Measurements from ENCODE around the gene CCR5AS.

CCR5AS gene

GRCh38 chr3:46442576-46443530, 36.0 kb upstream of the CCR5AS start:
- Mint-ChIP-seq H3K4me1 (peaks cover 9% of the 10 kb centered on the region), H3K9me3 (no peaks in the 10 kb centered on the region), H3K4me3 (no peak overlapping the region), H3K27ac (no peak overlapping the region), H3K36me3 (no peaks in the 10 kb centered on the region), H3K27me3 (ENCODE audit: insufficient read depth, low read depth) (no peaks in the 10 kb centered on the region)
- Histone ChIP-seq H3K27ac (no peak overlapping the region), H3K27me3 (no peaks in the 10 kb centered on the region), H3K9ac (no peak overlapping the region), H3F3A (ENCODE audit: low read depth) (no peaks in the 10 kb centered on the region), H3K4me2 (no peak overlapping the region), H3K4me1 (no peaks in the 10 kb centered on the region), H3K9me3 (ENCODE audit: low read depth) (no peaks in the 10 kb centered on the region), H4K20me1 (ENCODE audit: low read depth) (no peaks in the 10 kb centered on the region), H3K36me3 (no peaks in the 10 kb centered on the region), H3K79me2 (ENCODE audit: low read depth) (no peaks in the 10 kb centered on the region), H2AFZ (replicated peaks) (no peak overlapping the region), H3K4me3 (no peak overlapping the region)
- DNase-seq (ENCODE audit: low spot score), result peak; percentile 60
- TF ChIP-seq CTCF (IDR thresholded peaks at IDR 0.05), result peak; percentile 66
- no peak for TF ChIP-seq EZH2 (IDR thresholded peaks at IDR 0.05)

- no peak overlapping the region for H3K4me3 Mint-ChIP-seq
- no peaks in the 10 kb centered on the region for H3K79me2 ChIP-seq (ENCODE audit: low read depth)
These were observed 33.8 kb upstream of the CCR5AS start for GRCh38 chr3:46440531-46441294.

GRCh38 chr3:46438831-46439230, 32.0 kb upstream of the CCR5AS start:
- no peaks in the 10 kb centered on the region for H3K27me3 ChIP-seq

More at GRCh38 chr3:46440531-46441294, 33.8 kb upstream of the CCR5AS start:
- Mint-ChIP-seq H3K36me3 (no peaks in the 10 kb centered on the region), H3K27me3 (ENCODE audit: insufficient read depth, low read depth) (no peaks in the 10 kb centered on the region), H3K4me1 (peaks cover 3% of the 10 kb centered on the region), H3K9me3 (no peaks in the 10 kb centered on the region), H3K27ac (no peak overlapping the region)
- no peaks in the 10 kb centered on the region for H3K36me3 ChIP-seq
- H3K4me1 ChIP-seq, result no peaks in the 10 kb centered on the region
- peak overlapping the region; percentile 61 for H2AFZ ChIP-seq (replicated peaks)
- H3K4me3 ChIP-seq, result no peak overlapping the region
- no peaks in the 10 kb centered on the region for H4K20me1 ChIP-seq (ENCODE audit: low read depth)
- H3K27ac ChIP-seq, result no peak overlapping the region
- no peak overlapping the region for H3K4me2 ChIP-seq
- no peaks in the 10 kb centered on the region for H3K27me3 ChIP-seq
- no peaks in the 10 kb centered on the region for H3F3A ChIP-seq (ENCODE audit: low read depth)
- H3K9me3 ChIP-seq (ENCODE audit: low read depth), result no peaks in the 10 kb centered on the region
- no peak for DNase-seq (ENCODE audit: low spot score)
- TF ChIP-seq CTCF (IDR thresholded peaks at IDR 0.05), result no peak
- TF ChIP-seq EZH2phosphoT487 (IDR thresholded peaks at IDR 0.05), result no peak
- TF ChIP-seq EZH2 (IDR thresholded peaks at IDR 0.05), result no peak
- H3K9ac ChIP-seq, result no peak overlapping the region

More at GRCh38 chr3:46438831-46439230, 32.0 kb upstream of the CCR5AS start:
- Histone ChIP-seq H3K4me3 (no peak overlapping the region), H3K9me3 (ENCODE audit: low read depth) (no peaks in the 10 kb centered on the region), H2AFZ (replicated peaks) (no peak overlapping the region), H3K9ac (no peak overlapping the region), H3K79me2 (ENCODE audit: low read depth) (no peaks in the 10 kb centered on the region), H3F3A (ENCODE audit: low read depth) (no peaks in the 10 kb centered on the region), H3K27ac (no peak overlapping the region), H3K4me1 (no peaks in the 10 kb centered on the region), H3K4me2 (no peak overlapping the region), H3K36me3 (no peaks in the 10 kb centered on the region), H4K20me1 (ENCODE audit: low read depth) (no peaks in the 10 kb centered on the region)
- Mint-ChIP-seq H3K9me3 (no peaks in the 10 kb centered on the region), H3K27me3 (ENCODE audit: insufficient read depth, low read depth) (peaks cover 2% of the 10 kb centered on the region), H3K36me3 (no peaks in the 10 kb centered on the region), H3K27ac (no peak overlapping the region), H3K4me3 (no peak overlapping the region), H3K4me1 (peaks cover 3% of the 10 kb centered on the region)
- DNase-seq (ENCODE audit: low spot score), result no peak
- no peak for TF ChIP-seq EZH2 (IDR thresholded peaks at IDR 0.05)
- no peak for TF ChIP-seq CTCF (IDR thresholded peaks at IDR 0.05)
- no peak for TF ChIP-seq EZH2phosphoT487 (IDR thresholded peaks at IDR 0.05)

All from neural progenitor cell (in vitro differentiated cells).